K562 (cell line): ENCODE data around the gene TFF3.

ENCODE experiments used
- ADNP ChIP-seq: fragments of 200-800 bp; sonication (Bioruptor generic); IDR thresholded peaks from 2 replicates; pipeline ENCODE4 v1.6.1; 2016; ENCODE audit warnings: missing genetic modification characterization, missing compliant biosample characterization
- MXI1 ChIP-seq: IDR thresholded peaks from 2 replicates; pipeline ENCODE4 v1.6.1; 2011; ENCODE audit warnings: low read depth, mild to moderate bottlenecking, improper control_type of control experiment, low read length
- POLR2A ChIP-seq: fragments of 450-650 bp; conservative IDR thresholded peaks from 2 replicates; pipeline ENCODE4 v1.6.1; 2016
- RBFOX2 ChIP-seq: fragments of 200-400 bp; formaldehyde crosslinking; IDR thresholded peaks from 2 replicates; pipeline ENCODE4 v1.6.1; 2017; ENCODE audit warnings: low read depth, mild to moderate bottlenecking, low read length, moderate library complexity
- RNF2 ChIP-seq: sonication (generic); IDR thresholded peaks from 2 replicates; pipeline ENCODE4 v1.6.1; 2016
- SAFB ChIP-seq: fragments of 200-400 bp; formaldehyde crosslinking; IDR thresholded peaks from 2 replicates; pipeline ENCODE4 v1.6.1; 2017; ENCODE audit warnings: low read depth, low read length, borderline replicate concordance

DNA sequence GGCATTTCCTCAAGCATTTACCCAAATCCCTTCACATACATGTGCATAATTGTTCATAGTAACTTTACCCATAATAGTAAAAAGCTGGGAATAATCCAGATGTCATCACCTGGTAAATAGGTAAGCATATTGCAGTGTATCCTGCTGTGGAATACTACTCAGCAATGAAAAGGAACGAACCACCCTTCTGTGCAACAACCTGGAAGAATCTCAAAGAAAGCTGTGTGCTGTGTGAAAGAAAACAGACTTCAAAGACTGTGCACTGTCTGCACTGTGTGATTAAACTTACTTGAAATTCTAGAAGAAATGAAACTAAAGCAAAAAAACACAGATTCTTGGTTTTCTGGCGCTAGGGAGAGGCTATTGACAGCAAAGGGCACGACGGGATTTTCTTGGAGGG is 22.1 kb upstream of the TFF3 start:
- no peak for TF ChIP-seq MXI1
- no peak for TF ChIP-seq ADNP (tag)
- TF ChIP-seq POLR2A: no peak
- TF ChIP-seq RNF2: no peak
- no peak for TF ChIP-seq SAFB
- no peak for TF ChIP-seq RBFOX2
